GM06990 (cell line): ENCODE data around the gene SPATA2L.

Source experiments
- DNase-seq: peaks from one replicate; pipeline ENCODE4 v3.0.0-alpha.2; 2011; ENCODE audit not compliant: insufficient read length; ENCODE audit errors: extremely low read depth
- H3K27me3 ChIP-seq: replicated peaks from 2 replicates; pipeline ENCODE4 v1.6.0; 2011; ENCODE audit warnings: low read length; ENCODE audit not compliant: control insufficient read depth, insufficient read depth
- H3K36me3 ChIP-seq: 2 replicates; pipeline ENCODE4 v1.5.1; 2011; ENCODE audit warnings: low read length; ENCODE audit not compliant: control insufficient read depth, insufficient read depth
- H3K4me3 ChIP-seq: replicated peaks from 2 replicates; pipeline ENCODE4 v1.5.1; 2011; ENCODE audit warnings: low read depth, mild to moderate bottlenecking, control low read depth, low read length
- CTCF ChIP-seq: IDR thresholded peaks from 2 replicates; pipeline ENCODE4 v1.5.1; 2011; ENCODE audit warnings: low read length, control low read depth, mild to moderate bottlenecking, inconsistent platforms; ENCODE audit not compliant: insufficient read depth, poor library complexity, severe bottlenecking

The SPATA2L gene

GRCh38 chr16:89646906-89647305 lies 54.6 kb downstream of the SPATA2L start:
- no peak for TF ChIP-seq CTCF
- no peak for DNase-seq
- Histone ChIP-seq H3K27me3 (no peaks in the 10 kb centered on the region), H3K4me3 (no peak overlapping the region), H3K36me3 (peaks cover 30% of the 10 kb centered on the region)
